ENCODE data around the gene ZER1.

Gene ZER1

GRCh38 chr9:128707446-128707845, 64.3 kb downstream of the ZER1 start:
- no peak for TF ChIP-seq CTCF (IDR thresholded peaks at IDR 0.05; ENCODE audit: insufficient read depth, low read depth, low read length, missing control alignments)
- no peak for DNase-seq (ENCODE audit: low read depth)
- H3K4me3 ChIP-seq (ENCODE audit: low read depth, low read length): no peak overlapping the region

DNA sequence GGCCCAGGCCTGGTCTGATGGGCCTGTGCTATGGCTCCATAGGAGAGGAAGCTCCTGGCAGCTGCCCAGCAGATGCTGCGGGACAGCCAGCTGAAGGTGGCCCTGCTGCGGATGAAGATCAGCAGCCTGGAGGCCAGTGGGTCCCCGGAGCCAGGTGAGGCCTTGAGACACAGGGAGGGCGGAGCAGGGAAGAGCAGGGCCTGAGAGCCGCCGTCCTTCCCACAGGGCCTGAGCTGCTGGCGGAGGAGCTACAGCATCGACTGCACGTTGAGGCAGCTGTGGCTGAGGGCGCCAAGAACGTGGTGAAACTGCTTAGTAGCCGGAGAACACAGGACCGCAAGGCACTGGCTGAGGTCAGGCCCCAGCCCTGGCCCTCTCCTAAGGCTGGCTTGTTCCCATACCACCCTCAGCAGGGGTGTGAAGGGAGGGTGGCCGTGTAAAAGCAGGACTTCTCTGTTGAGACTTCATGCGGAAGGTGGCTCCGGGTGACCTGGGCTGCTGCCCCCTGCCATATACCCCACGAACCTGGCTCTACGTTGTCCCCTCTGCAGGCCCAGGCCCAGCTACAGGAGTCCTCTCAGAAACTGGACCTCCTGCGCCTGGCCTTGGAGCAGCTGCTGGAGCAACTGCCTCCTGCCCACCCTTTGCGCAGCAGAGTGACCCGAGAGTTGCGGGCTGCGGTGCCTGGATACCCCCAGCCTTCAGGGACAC, 64.9 kb downstream of the ZER1 start:
- DNase-seq (ENCODE audit: low read depth): no peak
- TF ChIP-seq CTCF (IDR thresholded peaks at IDR 0.05; ENCODE audit: insufficient read depth, low read depth, low read length, missing control alignments): no peak
- H3K4me3 ChIP-seq (ENCODE audit: low read depth, low read length): no peak overlapping the region

DNA sequence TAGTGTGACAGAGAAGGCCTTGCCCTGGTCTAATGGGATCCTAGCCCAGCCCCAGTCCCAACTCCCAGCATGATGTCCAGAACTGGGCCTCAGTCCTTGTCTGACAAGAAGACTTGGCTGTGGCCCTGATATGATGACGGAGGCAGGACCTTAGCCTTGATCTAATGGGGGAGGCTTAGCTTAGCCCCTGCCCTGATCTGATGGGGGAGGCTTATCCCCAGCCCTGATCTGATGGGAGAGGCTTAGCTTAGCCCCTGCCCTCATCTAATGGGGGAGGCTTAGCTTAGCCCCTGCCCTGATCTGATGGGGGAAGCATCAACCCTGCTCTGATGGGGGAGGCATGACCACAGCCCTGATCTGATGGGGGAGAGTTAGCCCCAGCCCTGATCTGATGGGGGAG, 65.7 kb downstream of the ZER1 start:
- no peak overlapping the region for H3K4me3 ChIP-seq (ENCODE audit: low read depth, low read length)
- no peak for TF ChIP-seq CTCF (IDR thresholded peaks at IDR 0.05; ENCODE audit: insufficient read depth, low read depth, low read length, missing control alignments)
- DNase-seq (ENCODE audit: low read depth): no peak

DNA sequence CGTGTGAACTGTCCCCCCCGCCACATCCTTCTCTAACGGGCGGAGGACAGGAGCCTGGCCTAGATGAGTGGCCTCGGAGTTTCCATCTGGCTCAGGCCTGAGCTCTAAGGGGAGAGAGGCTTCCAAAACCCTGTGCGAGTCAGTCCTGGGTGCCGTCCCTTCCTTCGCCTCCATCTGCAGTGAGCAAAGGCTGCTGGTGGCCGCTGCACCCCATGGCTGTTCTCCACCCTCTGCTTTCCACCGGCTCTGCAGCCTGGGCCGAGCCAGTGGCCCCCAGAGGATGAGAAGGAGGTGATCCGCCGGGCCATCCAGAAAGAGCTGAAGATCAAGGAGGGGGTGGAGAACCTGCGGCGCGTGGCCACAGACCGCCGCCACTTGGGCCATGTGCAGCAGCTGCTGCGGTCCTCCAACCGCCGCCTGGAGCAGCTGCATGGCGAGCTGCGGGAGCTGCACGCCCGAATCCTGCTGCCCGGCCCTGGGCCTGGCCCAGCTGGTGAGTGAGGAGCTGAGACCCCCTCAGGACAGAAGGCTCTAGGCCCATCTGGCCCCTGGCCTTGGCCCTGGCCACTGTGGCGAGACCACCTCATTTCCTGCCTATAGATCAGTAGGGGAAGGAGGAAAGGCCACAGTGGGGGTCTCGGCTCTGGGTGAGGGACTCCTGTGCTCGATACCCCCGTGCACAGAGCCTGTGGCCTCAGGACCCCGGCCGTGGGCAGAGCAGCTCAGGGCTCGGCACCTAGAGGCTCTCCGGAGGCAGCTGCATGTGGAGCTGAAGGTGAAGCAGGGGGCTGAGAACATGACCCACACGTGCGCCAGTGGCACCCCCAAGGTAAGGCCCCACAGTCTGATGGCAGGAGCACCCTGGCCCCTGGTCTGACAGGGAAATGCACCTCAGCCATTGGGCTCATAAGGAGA, 66.4 kb downstream of the ZER1 start:
- no peak for DNase-seq (ENCODE audit: low read depth)
- no peak for TF ChIP-seq CTCF (IDR thresholded peaks at IDR 0.05; ENCODE audit: insufficient read depth, low read depth, low read length, missing control alignments)
- H3K4me3 ChIP-seq (ENCODE audit: low read depth, low read length): no peak overlapping the region

DNA sequence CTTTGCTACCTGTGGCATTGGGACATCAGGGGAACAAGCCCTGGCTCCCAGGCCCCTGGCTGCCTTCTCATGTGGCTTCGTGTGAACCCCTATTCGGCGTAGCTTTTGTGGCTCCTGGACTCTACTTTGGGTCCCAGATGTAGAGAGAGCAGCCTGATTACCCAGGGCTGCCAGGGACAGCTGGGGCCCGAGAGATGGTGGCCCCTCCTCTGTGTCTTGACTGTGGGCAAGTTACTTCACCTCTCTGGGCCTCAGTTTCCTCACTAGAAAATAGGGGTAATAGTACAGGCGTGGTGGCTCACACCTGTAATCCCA, 67.4 kb downstream of the ZER1 start:
- TF ChIP-seq CTCF (IDR thresholded peaks at IDR 0.05; ENCODE audit: insufficient read depth, low read depth, low read length, missing control alignments): no peak
- DNase-seq (ENCODE audit: low read depth): no peak
- no peak overlapping the region for H3K4me3 ChIP-seq (ENCODE audit: low read depth, low read length)

DNA sequence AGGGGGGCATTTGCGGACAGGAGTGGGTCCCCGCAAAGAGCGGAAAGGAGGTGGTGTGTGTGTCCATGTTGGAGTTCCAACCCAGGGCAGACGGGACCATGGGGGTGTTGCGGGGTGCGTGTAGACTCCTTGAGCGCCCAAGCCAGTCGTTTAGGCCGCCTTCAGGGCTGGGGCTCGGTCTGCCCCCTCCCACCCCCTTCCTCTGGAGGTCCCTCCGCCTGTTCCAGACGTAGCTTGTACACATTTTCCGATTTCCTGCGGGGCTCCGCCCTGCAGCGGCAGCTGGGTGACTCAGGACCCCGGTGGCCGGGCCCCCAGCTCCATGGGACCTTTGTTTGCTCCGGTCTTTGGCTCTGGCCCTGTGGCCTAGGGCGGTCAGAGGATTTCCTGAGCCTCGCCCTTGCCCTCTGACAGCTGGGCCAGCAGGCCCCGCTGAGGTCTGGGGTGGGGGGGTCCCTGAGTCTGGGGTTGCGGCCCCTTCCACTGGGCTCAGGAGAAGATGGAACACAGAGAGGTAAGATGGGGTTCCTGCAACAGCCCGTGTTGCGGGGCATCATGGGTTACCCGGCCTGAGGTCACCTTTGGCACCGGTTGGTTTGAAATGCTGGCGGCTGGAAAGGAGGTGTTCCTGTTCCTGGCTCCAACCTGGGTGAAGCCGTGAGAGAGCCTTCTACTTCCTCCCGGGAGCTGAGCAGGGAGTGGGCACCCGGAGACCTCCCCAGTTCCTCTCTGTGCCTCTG, 67.9 kb downstream of the ZER1 start:
- H3K4me3 ChIP-seq (ENCODE audit: low read depth, low read length): no peak overlapping the region
- TF ChIP-seq CTCF (IDR thresholded peaks at IDR 0.05; ENCODE audit: insufficient read depth, low read depth, low read length, missing control alignments): no peak
- DNase-seq (ENCODE audit: low read depth): no peak

Data from GM12865 (cell line).